Upper lobe of left lung (tissue), 6 donors: ENCODE results near the gene SH3BP5. TPM values are rescaled to one million over a fixed set of nuclear protein-coding genes. Genes with fewer than 3 reads are reported as not detected.

Source experiments
- ATAC-seq, 2 donors: fragments of 200-7000 bp; cut with Tn5 transposase; one replicate each; pipeline ENCODE4 v1.9.1; 2022; ENCODE audit warnings: mild to moderate bottlenecking in 2 of 2, moderate library complexity in 2 of 2; ENCODE audit not compliant: low FRiP score in 2 of 2
- DNase-seq, 2 donors: peaks; one replicate each; pipeline ENCODE4 v3.0.0-alpha.2; 2019 to 2020
- H3K27ac ChIP-seq, 4 donors: fragments of 200-600 bp; sonication (generic); one replicate each; pipeline ENCODE4 v1.5.1; 2016 to 2019
- H3K27me3 ChIP-seq, 4 donors: fragments of 200-600 bp; sonication (generic); one replicate each; pipeline ENCODE4 v1.5.1; 2017 to 2019
- H3K36me3 ChIP-seq, 4 donors: fragments of 200-600 bp; sonication (generic); one replicate each; pipeline ENCODE4 v1.5.1; 2016 to 2019
- H3K4me1 ChIP-seq, 4 donors: fragments of 200-600 bp; sonication (generic); one replicate each; pipeline ENCODE4 v1.5.1; 2018 to 2019
- H3K4me3 ChIP-seq, 4 donors: fragments of 200-600 bp; sonication (generic); one replicate each; pipeline ENCODE4 v1.5.1; 2017 to 2019; ENCODE audit warnings: mild to moderate bottlenecking in 2 of 4, moderate library complexity in 1 of 4
- H3K9me3 ChIP-seq, 4 donors: fragments of 200-600 bp; sonication (generic); one replicate each; pipeline ENCODE4 v1.5.1; 2018 to 2019
- EP300 ChIP-seq, 4 donors: sonication (generic); formaldehyde crosslinking; IDR thresholded peaks; one replicate each; pipeline ENCODE4 v1.5.1; 2017; ENCODE audit warnings: antibody characterized with exemption in 4 of 4, control low read depth in 2 of 4
- POLR2A ChIP-seq, 4 donors: fragments of 450-650 bp; IDR thresholded peaks; one replicate each; pipeline ENCODE4 v1.5.1; 2016 to 2017; ENCODE audit warnings: antibody characterized with exemption in 4 of 4, mild to moderate bottlenecking in 2 of 4
- POLR2AphosphoS5 ChIP-seq, 2 donors: sonication (generic); formaldehyde crosslinking; IDR thresholded peaks; one replicate each; pipeline ENCODE4 v1.5.1; 2017; ENCODE audit warnings: antibody characterized with exemption in 2 of 2
- WGBS, 2 donors: methylation state at CpG; one replicate each; pipeline ENCODE4 v1.1.5; 2017 to 2018; 5-methylcytosine and 5-hydroxymethylcytosine counted together
- total RNA-seq, 6 donors: library from RNA; depleted of rRNA in 4 of 6; stranded (reverse); fragments of >200 nt in 4 of 6; gene quantifications; one replicate each; pipeline versions ENCODE4 v1.1.0 to v1.2.1, GENCODE V29; 2016 to 2021
- TF ChIP-seq, protein P1 (sequence below), 6 experiments: fragments of 450-650 bp in 4 of 6; fragments of 200-600 bp in 2 of 6; sonication (generic) in 2 of 6; IDR thresholded peaks; one replicate each; pipeline ENCODE4 v1.5.1; 2016 to 2019; ENCODE audit warnings: antibody characterized with exemption in 6 of 6
- donor health status: DM: no; HTN: no; CAD: no; lungs with moderate emphysema.
- donor health status: DM: no; HTN: yes; CAD: no; lungs with severe emphysema.

SH3BP5 gene
- total RNA-seq, 6 donors from 2014 or later: 83.8 to 150 (median 94.7) TPM

DNA sequence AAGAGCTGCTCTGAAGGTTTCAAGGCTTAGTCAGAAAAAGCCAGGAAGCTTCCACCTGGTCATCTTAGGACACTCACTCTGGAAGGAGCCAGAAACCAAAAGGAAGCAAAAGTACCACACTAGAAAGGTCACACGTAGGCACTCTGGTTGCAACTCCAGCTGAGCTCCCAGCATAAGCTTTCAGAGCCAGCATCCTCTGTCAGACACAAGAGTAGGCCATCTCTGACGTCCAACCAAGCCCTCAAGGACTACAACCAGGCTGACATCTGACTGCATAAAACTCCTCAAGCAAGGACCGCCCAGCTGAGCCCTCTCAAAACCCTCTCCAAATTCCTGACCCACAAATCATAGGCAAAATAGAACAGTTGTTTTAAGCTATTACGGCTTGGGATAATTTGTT, 12.8 kb downstream of the SH3BP5 start:
- peaks cover 78 to 90% (median 81%) of the 10 kb centered on the region in 4 donors for H3K4me1 ChIP-seq
- 41 to 56% methylated on average over 4 of the region's 4 CpGs for WGBS, 2 donors
- TF ChIP-seq, protein P1, sequence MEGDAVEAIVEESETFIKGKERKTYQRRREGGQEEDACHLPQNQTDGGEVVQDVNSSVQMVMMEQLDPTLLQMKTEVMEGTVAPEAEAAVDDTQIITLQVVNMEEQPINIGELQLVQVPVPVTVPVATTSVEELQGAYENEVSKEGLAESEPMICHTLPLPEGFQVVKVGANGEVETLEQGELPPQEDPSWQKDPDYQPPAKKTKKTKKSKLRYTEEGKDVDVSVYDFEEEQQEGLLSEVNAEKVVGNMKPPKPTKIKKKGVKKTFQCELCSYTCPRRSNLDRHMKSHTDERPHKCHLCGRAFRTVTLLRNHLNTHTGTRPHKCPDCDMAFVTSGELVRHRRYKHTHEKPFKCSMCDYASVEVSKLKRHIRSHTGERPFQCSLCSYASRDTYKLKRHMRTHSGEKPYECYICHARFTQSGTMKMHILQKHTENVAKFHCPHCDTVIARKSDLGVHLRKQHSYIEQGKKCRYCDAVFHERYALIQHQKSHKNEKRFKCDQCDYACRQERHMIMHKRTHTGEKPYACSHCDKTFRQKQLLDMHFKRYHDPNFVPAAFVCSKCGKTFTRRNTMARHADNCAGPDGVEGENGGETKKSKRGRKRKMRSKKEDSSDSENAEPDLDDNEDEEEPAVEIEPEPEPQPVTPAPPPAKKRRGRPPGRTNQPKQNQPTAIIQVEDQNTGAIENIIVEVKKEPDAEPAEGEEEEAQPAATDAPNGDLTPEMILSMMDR (IDR thresholded peaks at IDR 0.05): no peak
- peak in 1 of 4 donors; percentile 24 for TF ChIP-seq EP300 (IDR thresholded peaks at IDR 0.05)
- TF ChIP-seq POLR2A (IDR thresholded peaks at IDR 0.05): no peak
- TF ChIP-seq POLR2AphosphoS5 (IDR thresholded peaks at IDR 0.05): peak; percentile 38 to 65
- DNase-seq (peak in 1 of 2 donors; percentile 84), ATAC-seq (peak; percentile 84 to 90)
- no peaks in the 10 kb centered on the region for H3K27me3 ChIP-seq
- peak overlapping the region; percentile 72 to 92 (median 78) for H3K27ac ChIP-seq
- H3K9me3 ChIP-seq: no peaks in the 10 kb centered on the region
- no peaks in the 10 kb centered on the region for H3K36me3 ChIP-seq
- H3K4me3 ChIP-seq: no peak overlapping the region

DNA sequence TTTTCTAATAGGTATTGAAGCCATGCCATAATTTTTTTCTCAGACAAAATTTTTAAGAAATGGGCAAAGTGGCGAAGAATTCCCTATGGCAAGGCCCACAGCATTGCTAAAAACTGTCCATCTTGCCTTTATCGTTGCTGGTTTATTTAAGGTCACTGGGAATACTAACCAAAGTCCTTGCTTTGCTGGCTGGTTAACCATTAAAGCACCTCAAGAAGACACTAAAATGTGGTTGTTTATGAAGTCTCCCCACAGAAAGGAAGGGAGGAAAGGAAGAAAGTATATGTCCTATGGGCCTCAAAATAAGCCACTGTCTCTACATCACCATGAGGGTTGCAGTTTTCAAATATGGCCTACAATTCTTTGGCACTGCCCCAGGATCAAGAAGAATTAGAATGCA, 13.2 kb downstream of the SH3BP5 start:
- H3K4me3 ChIP-seq: no peak overlapping the region
- peak overlapping the region; percentile 72 to 92 (median 78) for H3K27ac ChIP-seq
- no peaks in the 10 kb centered on the region for H3K9me3 ChIP-seq
- no peaks in the 10 kb centered on the region for H3K36me3 ChIP-seq
- H3K27me3 ChIP-seq: no peaks in the 10 kb centered on the region
- DNase-seq (no peak), ATAC-seq (no peak)
- H3K4me1 ChIP-seq: peaks cover 78 to 90% (median 81%) of the 10 kb centered on the region in 4 donors
- TF ChIP-seq POLR2A (IDR thresholded peaks at IDR 0.05): no peak
- no peak for TF ChIP-seq EP300 (IDR thresholded peaks at IDR 0.05)
- 56 to 60% methylated on average over 2 of the region's 2 CpGs for WGBS, 2 donors

GRCh38 chr3:15318661-15319060, 13.7 kb downstream of the SH3BP5 start:
- H3K27me3 ChIP-seq: no peaks in the 10 kb centered on the region
- H3K36me3 ChIP-seq: no peaks in the 10 kb centered on the region
- H3K4me1 ChIP-seq: peaks cover 81 to 90% (median 81%) of the 10 kb centered on the region in 4 donors
- H3K4me3 ChIP-seq: no peak overlapping the region
- WGBS, 2 donors: 68 to 79% methylated on average over 8 of the region's 8 CpGs
- H3K9me3 ChIP-seq: no peaks in the 10 kb centered on the region
- no peak for TF ChIP-seq POLR2AphosphoS5 (IDR thresholded peaks at IDR 0.05)
- TF ChIP-seq POLR2A (IDR thresholded peaks at IDR 0.05): no peak
- no peak for TF ChIP-seq EP300 (IDR thresholded peaks at IDR 0.05)
- TF ChIP-seq, protein P1 (IDR thresholded peaks at IDR 0.05): no peak
- H3K27ac ChIP-seq: peak overlapping the region; percentile 72 to 92 (median 78)
- DNase-seq (peak in 1 of 2 donors; percentile 16), ATAC-seq (no peak)

GRCh38 chr3:15316998-15317435, 15.4 kb downstream of the SH3BP5 start:
- ATAC-seq: peak in 1 of 2 donors; percentile 75

GRCh38 chr3:15315003-15315402, 17.4 kb downstream of the SH3BP5 start:
- 61 to 66% methylated on average over 4 of the region's 4 CpGs for WGBS, 2 donors
- Histone ChIP-seq H3K4me3 (no peak overlapping the region), H3K4me1 (peaks cover 85 to 94% (median 90%) of the 10 kb centered on the region in 4 donors), H3K27me3 (no peaks in the 10 kb centered on the region), H3K27ac (peak overlapping the region in 3 of 4 donors; percentile 40 to 81 (median 57)), H3K9me3 (no peaks in the 10 kb centered on the region), H3K36me3 (peaks cover 0 to 7% (median 0%) of the 10 kb centered on the region in 4 donors)
- no peak for DNase-seq
- peak in 1 of 2 donors; percentile 6 for ATAC-seq
- TF ChIP-seq, protein P1 (IDR thresholded peaks at IDR 0.05): no peak
- TF ChIP-seq POLR2AphosphoS5 (IDR thresholded peaks at IDR 0.05) (no peak), EP300 (IDR thresholded peaks at IDR 0.05) (no peak), POLR2A (IDR thresholded peaks at IDR 0.05) (no peak)

More at GRCh38 chr3:15316998-15317435, 15.4 kb downstream of the SH3BP5 start:
- no peaks in the 10 kb centered on the region for H3K27me3 ChIP-seq
- H3K36me3 ChIP-seq: no peaks in the 10 kb centered on the region
- DNase-seq: no peak
- peaks cover 80 to 93% (median 90%) of the 10 kb centered on the region in 4 donors for H3K4me1 ChIP-seq
- peak overlapping the region in 3 of 4 donors; percentile 40 to 92 (median 83) for H3K27ac ChIP-seq
- no peaks in the 10 kb centered on the region for H3K9me3 ChIP-seq
- TF ChIP-seq, protein P1 (IDR thresholded peaks at IDR 0.05): no peak
- TF ChIP-seq POLR2AphosphoS5 (IDR thresholded peaks at IDR 0.05): no peak
- no peak for TF ChIP-seq POLR2A (IDR thresholded peaks at IDR 0.05)
- no peak for TF ChIP-seq EP300 (IDR thresholded peaks at IDR 0.05)
- WGBS, 2 donors: 70 to 71% methylated on average over 5 of the region's 5 CpGs
- H3K4me3 ChIP-seq: no peak overlapping the region
